Kidney tubule cell (primary cell): ENCODE measurements around the gene F10.

Experiments used
- DNase-seq: peaks from one replicate; pipeline ENCODE4 v3.0.0-alpha.2; 2018; ENCODE audit warnings: low spot score

Gene F10

GRCh38 chr13:113086991-113087922, 35.3 kb upstream of the F10 start:
- DNase-seq = no peak

GRCh38 chr13:113087923-113088690, 34.5 kb upstream of the F10 start:
- no peak for DNase-seq

- no peak for DNase-seq
Measured at GRCh38 chr13:113088691-113089020, 33.9 kb upstream of the F10 start.

- no peak for DNase-seq
Measured at GRCh38 chr13:113089693-113090414, 32.7 kb upstream of the F10 start.

GRCh38 chr13:113090415-113090770, 32.2 kb upstream of the F10 start:
- no peak for DNase-seq

- DNase-seq = no peak
Measured at GRCh38 chr13:113090806-113091205, 31.8 kb upstream of the F10 start.

- no peak for DNase-seq
Measured at GRCh38 chr13:113091211-113091771, 31.3 kb upstream of the F10 start.

- DNase-seq = no peak
Measured at GRCh38 chr13:113091891-113092775, 30.5 kb upstream of the F10 start.

- DNase-seq = no peak
Measured at GRCh38 chr13:113092776-113093579, 29.6 kb upstream of the F10 start.

GRCh38 chr13:113093580-113094409, 28.8 kb upstream of the F10 start:
- no peak for DNase-seq

- no peak for DNase-seq
Measured at GRCh38 chr13:113094410-113094800, 28.2 kb upstream of the F10 start.

GRCh38 chr13:113095146-113096051, 27.2 kb upstream of the F10 start:
- no peak for DNase-seq

- no peak for DNase-seq
Measured at GRCh38 chr13:113096052-113096744, 26.4 kb upstream of the F10 start.

- no peak for DNase-seq
Measured at GRCh38 chr13:113096745-113097305, 25.8 kb upstream of the F10 start.

GRCh38 chr13:113097651-113098050, 24.9 kb upstream of the F10 start:
- no peak for DNase-seq

- no peak for DNase-seq
Measured at GRCh38 chr13:113098162-113098732, 24.4 kb upstream of the F10 start.

- no peak for DNase-seq
Measured at GRCh38 chr13:113099142-113099541, 23.5 kb upstream of the F10 start.
